Spleen (tissue), 7 donors: ENCODE data around the gene IRF2.

ENCODE experiments used
- CTCF ChIP-seq, 11 experiments: fragments of 200-600 bp in 7 of 11; fragments of 450-650 bp in 4 of 11; sonication (generic) in 4 of 11; IDR thresholded peaks in 8 of 11; conservative IDR thresholded peaks in 3 of 11; 1 replicate in 7 of 11; 2 replicates in 4 of 11; pipeline versions ENCODE4 v1.4.0 to v1.8.0; 2016 to 2021; ENCODE audit warnings: antibody characterized with exemption in 11 of 11, inconsistent platforms in 4 of 11, mild to moderate bottlenecking in 1 of 11
- POLR2A ChIP-seq, 3 donors: fragments of 450-650 bp; IDR thresholded peaks; one replicate each; pipeline ENCODE4 v1.5.1; 2017; ENCODE audit warnings: antibody characterized with exemption in 3 of 3, mild to moderate bottlenecking in 1 of 3
- donor health status: DM: no; HTN: no; CAD: no; lungs with moderate emphysema.
- donor health status: DM: no; HTN: no; CAD: no.
- donor health status: DM: no; HTN: no; CAD: no.

GRCh38 chr4:184380707-184381106 is 93.6 kb downstream of the IRF2 start:
- TF ChIP-seq CTCF (IDR thresholded peaks at IDR 0.05 in 8 of 11, conservative IDR thresholded peaks at IDR 0.05 in 3 of 11) (no peak), POLR2A (IDR thresholded peaks at IDR 0.05) (no peak)
